ENCODE results near the gene OR6S1. TPM values are rescaled to one million over a fixed set of nuclear protein-coding genes. Genes with fewer than 3 reads are reported as not detected.

OR6S1 gene
- total RNA-seq, 1 experiment from 2014 or later = not detected

DNA sequence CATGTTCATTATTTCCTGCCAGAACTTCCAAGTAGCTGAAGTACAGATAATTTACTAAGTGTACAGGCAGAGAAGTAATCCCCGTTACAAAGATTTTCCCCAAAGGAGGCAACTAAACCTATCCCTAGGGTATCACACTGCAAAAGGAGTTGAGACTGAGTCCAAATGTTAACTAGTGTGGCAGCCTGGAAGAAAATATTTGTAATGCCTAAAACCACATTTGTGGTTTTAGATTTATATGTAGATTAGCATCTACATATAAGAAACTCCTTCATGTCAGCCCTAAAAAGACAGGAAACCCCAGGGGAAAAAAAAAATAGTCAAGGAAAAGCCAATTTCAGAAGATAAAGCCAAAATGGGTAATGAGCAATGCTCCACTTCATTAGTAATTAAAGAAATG lies 48.9 kb downstream of the OR6S1 start:
- TF ChIP-seq, protein P1, sequence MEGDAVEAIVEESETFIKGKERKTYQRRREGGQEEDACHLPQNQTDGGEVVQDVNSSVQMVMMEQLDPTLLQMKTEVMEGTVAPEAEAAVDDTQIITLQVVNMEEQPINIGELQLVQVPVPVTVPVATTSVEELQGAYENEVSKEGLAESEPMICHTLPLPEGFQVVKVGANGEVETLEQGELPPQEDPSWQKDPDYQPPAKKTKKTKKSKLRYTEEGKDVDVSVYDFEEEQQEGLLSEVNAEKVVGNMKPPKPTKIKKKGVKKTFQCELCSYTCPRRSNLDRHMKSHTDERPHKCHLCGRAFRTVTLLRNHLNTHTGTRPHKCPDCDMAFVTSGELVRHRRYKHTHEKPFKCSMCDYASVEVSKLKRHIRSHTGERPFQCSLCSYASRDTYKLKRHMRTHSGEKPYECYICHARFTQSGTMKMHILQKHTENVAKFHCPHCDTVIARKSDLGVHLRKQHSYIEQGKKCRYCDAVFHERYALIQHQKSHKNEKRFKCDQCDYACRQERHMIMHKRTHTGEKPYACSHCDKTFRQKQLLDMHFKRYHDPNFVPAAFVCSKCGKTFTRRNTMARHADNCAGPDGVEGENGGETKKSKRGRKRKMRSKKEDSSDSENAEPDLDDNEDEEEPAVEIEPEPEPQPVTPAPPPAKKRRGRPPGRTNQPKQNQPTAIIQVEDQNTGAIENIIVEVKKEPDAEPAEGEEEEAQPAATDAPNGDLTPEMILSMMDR (IDR thresholded peaks at IDR 0.05; ENCODE audit: unreplicated experiment) = no peak
- Mint-ChIP-seq H3K4me3 (ENCODE audit: unreplicated experiment) (no peak overlapping the region), H3K9me3 (ENCODE audit: unreplicated experiment) (no peaks in the 10 kb centered on the region), H3K36me3 (ENCODE audit: insufficient read depth, unreplicated experiment) (no peaks in the 10 kb centered on the region), H3K27me3 (ENCODE audit: insufficient read depth, unreplicated experiment) (peaks cover 6% of the 10 kb centered on the region), H3K4me1 (ENCODE audit: insufficient read depth, unreplicated experiment) (no peaks in the 10 kb centered on the region), H3K27ac (ENCODE audit: low read depth, unreplicated experiment) (no peak overlapping the region)
- no TSS peak for BruUV-seq (replicated peaks)
- ChIA-PET CTCF (interaction anchor here (0.7 kb wide), 1 partner anchor 458 kb away, joined by 3 read pairs; no protein-coding TSS in a partner anchor), POLR2A (interaction anchor here (0.7 kb wide), 1 partner anchor 16 kb away, joined by 5 read pairs; no protein-coding TSS in a partner anchor)
- DNase-seq (ENCODE audit: unreplicated experiment) = no peak
- intact Hi-C loops (cut with micrococcal nuclease) = no loop called here

GRCh38 chr14:20591235-20591634 lies 50.3 kb downstream of the OR6S1 start, which contains the start of gene RNASE12:
TSS of gene RNASE12 (minus strand) at chr14:20591376. CDS start at chr14:20590723, 653 bp downstream.
- DNase-seq (ENCODE audit: unreplicated experiment) = no peak
- no TSS peak for BruUV-seq (replicated peaks)
- POLR2A ChIA-PET = no interaction called here
- Mint-ChIP-seq H3K36me3 (ENCODE audit: insufficient read depth, unreplicated experiment) (no peaks in the 10 kb centered on the region), H3K4me1 (ENCODE audit: insufficient read depth, unreplicated experiment) (no peaks in the 10 kb centered on the region), H3K4me3 (ENCODE audit: unreplicated experiment) (no peak within 1 kb of the TSS), H3K27me3 (ENCODE audit: insufficient read depth, unreplicated experiment) (peaks cover 20% of the 10 kb centered on the region), H3K27ac (ENCODE audit: low read depth, unreplicated experiment) (no peak within 1 kb of the TSS), H3K9me3 (ENCODE audit: unreplicated experiment) (no peaks in the 10 kb centered on the region)
- TF ChIP-seq, protein P1 (IDR thresholded peaks at IDR 0.05; ENCODE audit: unreplicated experiment) = no peak
- intact Hi-C loops (cut with micrococcal nuclease) = no loop called here
- CTCF ChIA-PET = interaction anchor here (1.0 kb wide), 1 partner anchor 16 kb away, joined by 4 read pairs; no protein-coding TSS in a partner anchor

Other genes with a start within 250 kb of the OR6S1 start
- 20.4 and 22.7 TPM in 2 replicates for gene TEP1, start 228.2 kb downstream of the OR6S1 start, total RNA-seq (2022)
- 0.14 TPM in 1 of 2 replicates, not detected in the other for gene KLHL33, start 205.5 kb downstream of the OR6S1 start, total RNA-seq (2022)
- gene OSGEP, start 186.9 kb downstream of the OR6S1 start, total RNA-seq (2022) = 27.2 and 34.7 TPM in 2 replicates
- 140 and 168 TPM in 2 replicates for gene APEX1, start 186.5 kb downstream of the OR6S1 start, total RNA-seq (2022)
- 22.5 and 34.9 TPM in 2 replicates for gene PIP4P1, start 180.3 kb downstream of the OR6S1 start, total RNA-seq (2022)
- gene PNP, start 172.3 kb downstream of the OR6S1 start, total RNA-seq (2022) = 56.0 and 63.9 TPM in 2 replicates
- 0.44 and 0.98 TPM in 2 replicates for gene RNASE10, start 136.2 kb downstream of the OR6S1 start, total RNA-seq (2022)
- not detected in 2 replicates for gene RNASE9, start 80.6 kb downstream of the OR6S1 start, total RNA-seq (2022)
- gene RNASE11, start 53.7 kb downstream of the OR6S1 start, total RNA-seq (2022) = not detected in 2 replicates
- not detected in 2 replicates for gene RNASE12, start 50.3 kb downstream of the OR6S1 start, total RNA-seq (2022)
- 1.2 and 2.4 TPM in 2 replicates for gene RNASE4, start 42.9 kb upstream of the OR6S1 start, total RNA-seq (2022)
- gene ANG, start 47.1 kb upstream of the OR6S1 start, total RNA-seq (2022) = 1.7 and 3.6 TPM in 2 replicates
- not detected in 2 replicates for gene EDDM3A, start 104.2 kb upstream of the OR6S1 start, total RNA-seq (2022)
- not detected in 2 replicates for gene EDDM3B, start 126.7 kb upstream of the OR6S1 start, total RNA-seq (2022)
- gene RNASE6, start 139.6 kb upstream of the OR6S1 start, total RNA-seq (2022) = not detected in 2 replicates
- not detected in 2 replicates for gene RNASE1, start 161.2 kb upstream of the OR6S1 start, total RNA-seq (2022)
- not detected in 2 replicates for gene RNASE3, start 249.7 kb upstream of the OR6S1 start, total RNA-seq (2022)

Measured in MCF 10A (cell line).